Measurements from ENCODE around the gene PLCB2.

PLCB2 gene

DNA sequence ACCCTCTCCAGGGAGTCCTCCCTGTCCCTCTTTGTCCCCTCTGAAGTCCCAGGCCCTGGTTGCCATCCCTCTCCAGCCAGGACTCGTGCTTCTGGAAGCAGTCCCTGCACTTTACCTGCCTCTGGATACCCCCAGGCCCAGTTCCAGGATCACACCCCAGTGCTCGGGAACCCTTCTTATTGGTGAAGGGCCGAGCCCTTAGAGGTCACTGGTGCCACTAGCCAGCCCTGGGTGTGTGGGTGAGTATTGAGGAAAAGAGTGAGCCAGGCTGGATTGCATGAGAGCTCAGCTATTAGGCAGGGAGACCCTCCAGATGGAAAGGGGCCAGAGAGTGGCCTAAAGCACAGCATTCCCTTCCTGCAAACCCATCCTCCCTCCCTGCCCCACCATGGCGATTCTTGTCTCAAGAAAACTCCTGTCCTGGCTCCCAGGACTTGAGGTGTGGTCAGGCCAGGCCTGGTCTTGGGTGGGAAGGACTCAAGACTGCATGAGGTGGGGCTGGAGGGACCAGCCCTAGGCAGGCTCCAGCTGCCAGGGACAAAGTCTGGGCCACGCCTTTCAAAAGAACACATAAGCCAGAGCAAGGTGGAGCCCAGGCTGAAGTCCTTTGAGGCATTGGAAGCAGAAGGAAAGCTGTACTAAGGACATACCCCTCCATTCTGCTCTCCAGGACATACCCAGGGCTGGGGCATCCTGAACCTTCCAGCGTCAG lies 38.3 kb upstream of the PLCB2 start:
- CTCF ChIA-PET, result interaction anchor here (0.6 to 21.8 kb wide), 13 partner anchors 8 to 128 kb away, joined by 3 to 385 read pairs (median 13); partner anchors contain the start of genes DISP2, INAFM2, IVD and PHGR1
- POLR2A ChIA-PET, result no interaction called here
- no peak overlapping the region for H3K4me3 ChIP-seq (ENCODE audit: low read depth, low read length)
- DNase-seq (ENCODE audit: low read depth, low spot score), result no peak
- TF ChIP-seq, protein P1, sequence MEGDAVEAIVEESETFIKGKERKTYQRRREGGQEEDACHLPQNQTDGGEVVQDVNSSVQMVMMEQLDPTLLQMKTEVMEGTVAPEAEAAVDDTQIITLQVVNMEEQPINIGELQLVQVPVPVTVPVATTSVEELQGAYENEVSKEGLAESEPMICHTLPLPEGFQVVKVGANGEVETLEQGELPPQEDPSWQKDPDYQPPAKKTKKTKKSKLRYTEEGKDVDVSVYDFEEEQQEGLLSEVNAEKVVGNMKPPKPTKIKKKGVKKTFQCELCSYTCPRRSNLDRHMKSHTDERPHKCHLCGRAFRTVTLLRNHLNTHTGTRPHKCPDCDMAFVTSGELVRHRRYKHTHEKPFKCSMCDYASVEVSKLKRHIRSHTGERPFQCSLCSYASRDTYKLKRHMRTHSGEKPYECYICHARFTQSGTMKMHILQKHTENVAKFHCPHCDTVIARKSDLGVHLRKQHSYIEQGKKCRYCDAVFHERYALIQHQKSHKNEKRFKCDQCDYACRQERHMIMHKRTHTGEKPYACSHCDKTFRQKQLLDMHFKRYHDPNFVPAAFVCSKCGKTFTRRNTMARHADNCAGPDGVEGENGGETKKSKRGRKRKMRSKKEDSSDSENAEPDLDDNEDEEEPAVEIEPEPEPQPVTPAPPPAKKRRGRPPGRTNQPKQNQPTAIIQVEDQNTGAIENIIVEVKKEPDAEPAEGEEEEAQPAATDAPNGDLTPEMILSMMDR (IDR thresholded peaks at IDR 0.05; ENCODE audit: insufficient read depth, low read length, missing control alignments), result no peak

DNA sequence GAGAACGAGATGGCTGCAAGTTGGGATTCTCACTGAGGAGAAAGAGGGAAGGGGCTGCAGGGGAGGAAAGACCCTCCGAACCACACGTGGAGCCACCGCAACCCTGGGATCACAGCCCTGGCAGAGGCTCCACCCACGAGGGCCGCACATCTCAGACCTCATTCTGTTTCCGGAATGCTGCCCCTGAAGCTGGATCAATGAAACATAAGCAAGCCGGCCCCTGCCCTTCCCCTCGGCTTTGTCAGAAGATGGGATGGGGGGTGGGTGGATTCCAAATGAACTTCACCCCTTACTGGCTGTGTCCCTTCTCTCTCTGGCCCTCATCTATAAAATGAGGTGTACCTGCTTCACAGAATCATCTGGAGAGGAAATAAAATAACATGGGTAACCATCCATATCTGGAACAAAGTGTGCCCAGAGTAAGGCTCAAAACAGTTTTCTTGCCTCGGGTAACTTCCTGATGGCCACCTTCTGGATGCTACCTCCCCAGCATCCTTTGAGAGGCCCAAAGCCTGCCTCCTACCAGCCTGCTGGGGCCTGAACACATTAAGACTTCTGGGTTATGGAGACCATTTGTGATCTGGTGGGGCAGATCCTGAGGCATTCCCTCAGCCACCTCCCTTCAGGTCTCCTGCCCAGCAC lies 37.6 kb upstream of the PLCB2 start:
- H3K4me3 ChIP-seq (ENCODE audit: low read depth, low read length), result no peak overlapping the region
- ChIA-PET CTCF (interaction anchor here (1.0 to 21.8 kb wide), 29 partner anchors 9 to 162 kb away, joined by 3 to 385 read pairs (median 7); partner anchors contain the start of genes DISP2, INAFM2, IVD and PHGR1), POLR2A (interaction anchor here (0.6 kb wide), 1 partner anchor 47 kb away, joined by 3 read pairs; no protein-coding TSS in a partner anchor)
- no peak for DNase-seq (ENCODE audit: low read depth, low spot score)
- TF ChIP-seq, protein P1 (IDR thresholded peaks at IDR 0.05; ENCODE audit: insufficient read depth, low read length, missing control alignments), result no peak

DNA sequence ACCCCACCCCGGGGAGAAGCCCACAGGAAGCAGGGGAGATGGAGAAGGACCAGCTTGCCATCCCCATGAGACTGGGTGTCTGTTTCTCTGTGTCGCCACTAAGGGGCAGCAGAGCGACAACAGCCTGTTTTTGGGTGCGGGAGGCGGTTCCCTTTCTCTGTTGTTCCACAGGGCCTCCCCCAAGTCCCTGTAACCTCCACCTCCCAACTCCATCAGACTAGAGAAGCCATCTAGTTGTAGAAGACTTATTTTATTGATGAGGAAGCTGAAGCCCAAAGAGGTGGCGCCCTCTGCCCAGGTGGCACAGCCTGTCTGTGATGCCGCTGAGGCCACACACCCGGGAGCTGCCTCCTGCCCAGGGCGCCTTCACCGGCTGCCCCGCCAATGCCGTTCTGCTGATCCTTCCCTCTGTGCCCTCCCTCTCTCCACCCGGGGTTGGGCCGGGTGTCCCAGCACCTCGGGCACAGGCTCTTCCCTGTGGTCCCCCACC lies 36.9 kb upstream of the PLCB2 start:
- DNase-seq (ENCODE audit: low read depth, low spot score), result no peak
- no peak overlapping the region for H3K4me3 ChIP-seq (ENCODE audit: low read depth, low read length)
- POLR2A ChIA-PET, result interaction anchor here (0.6 kb wide), 1 partner anchor 47 kb away, joined by 3 read pairs; no protein-coding TSS in a partner anchor
- CTCF ChIA-PET, result interaction anchor here (0.8 to 21.8 kb wide), 33 partner anchors 9 to 168 kb away, joined by 3 to 385 read pairs (median 7); partner anchors contain the start of genes DISP2, INAFM2, IVD and PHGR1
- TF ChIP-seq, protein P1 (IDR thresholded peaks at IDR 0.05; ENCODE audit: insufficient read depth, low read length, missing control alignments), result peak; percentile 86

DNA sequence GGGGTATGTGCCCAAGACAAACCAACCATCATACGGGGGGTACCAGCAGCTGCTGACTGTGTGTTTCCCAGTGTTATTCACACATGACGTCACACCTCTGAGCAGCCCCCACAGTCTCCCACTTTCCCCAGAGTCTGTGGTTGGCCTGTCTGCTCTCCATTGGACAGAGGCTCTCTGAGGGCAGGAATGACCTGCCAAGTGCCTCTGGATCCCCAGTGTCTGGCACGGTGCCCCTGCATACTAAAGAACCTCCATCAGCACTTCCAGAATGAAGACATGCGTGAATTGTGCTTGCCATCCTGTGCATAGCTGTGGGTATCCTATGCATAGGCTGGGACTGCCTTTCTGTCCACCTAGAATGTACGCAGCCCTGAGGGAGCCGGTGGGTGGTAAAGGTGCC lies 36.5 kb upstream of the PLCB2 start:
- no peak for DNase-seq (ENCODE audit: low read depth, low spot score)
- ChIA-PET CTCF (interaction anchor here (0.8 to 21.8 kb wide), 35 partner anchors 8 to 168 kb away, joined by 3 to 385 read pairs (median 6); partner anchors contain the start of genes DISP2, INAFM2, IVD and PHGR1), POLR2A (interaction anchor here (1.0 to 1.5 kb wide), 4 partner anchors 10 to 61 kb away, joined by 3 to 4 read pairs (median 4); partner anchors contain the start of genes DISP2 and IVD)
- TF ChIP-seq, protein P1 (IDR thresholded peaks at IDR 0.05; ENCODE audit: insufficient read depth, low read length, missing control alignments), result no peak
- no peak overlapping the region for H3K4me3 ChIP-seq (ENCODE audit: low read depth, low read length)

DNA sequence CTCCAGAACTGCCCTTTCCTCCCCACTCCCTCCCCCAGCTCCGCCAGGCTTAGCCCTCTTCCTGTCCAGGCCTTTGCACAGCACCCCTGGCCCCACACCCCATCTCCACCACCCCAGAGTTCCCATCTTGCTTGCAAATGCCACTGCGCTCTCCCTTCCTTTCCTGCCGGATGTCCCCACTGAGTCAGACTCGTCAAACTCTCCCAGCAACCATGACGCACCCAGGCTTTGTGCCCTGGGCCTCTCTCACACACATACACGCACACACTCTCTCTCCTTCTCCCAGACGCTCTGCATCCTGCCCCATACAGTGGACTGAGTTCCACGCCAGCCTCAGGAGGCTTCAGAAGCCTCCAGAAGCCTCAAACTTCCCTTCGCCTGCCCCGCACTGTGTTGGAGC lies 35.8 kb upstream of the PLCB2 start:
- POLR2A ChIA-PET, result interaction anchor here (0.9 to 1.5 kb wide), 7 partner anchors 10 to 62 kb away, joined by 3 to 4 read pairs (median 3); partner anchors contain the start of genes DISP2 and IVD
- CTCF ChIA-PET, result interaction anchor here (0.9 to 21.8 kb wide), 26 partner anchors 7 to 126 kb away, joined by 3 to 385 read pairs (median 10); partner anchors contain the start of genes DISP2, INAFM2, IVD and PHGR1
- TF ChIP-seq, protein P1 (IDR thresholded peaks at IDR 0.05; ENCODE audit: insufficient read depth, low read length, missing control alignments), result no peak
- H3K4me3 ChIP-seq (ENCODE audit: low read depth, low read length), result no peak overlapping the region; the same call in 1 of the 2 replicates
- DNase-seq (ENCODE audit: low read depth, low spot score), result peak; percentile 94
